ENCODE data around the gene NRCAM.

The NRCAM gene

DNA sequence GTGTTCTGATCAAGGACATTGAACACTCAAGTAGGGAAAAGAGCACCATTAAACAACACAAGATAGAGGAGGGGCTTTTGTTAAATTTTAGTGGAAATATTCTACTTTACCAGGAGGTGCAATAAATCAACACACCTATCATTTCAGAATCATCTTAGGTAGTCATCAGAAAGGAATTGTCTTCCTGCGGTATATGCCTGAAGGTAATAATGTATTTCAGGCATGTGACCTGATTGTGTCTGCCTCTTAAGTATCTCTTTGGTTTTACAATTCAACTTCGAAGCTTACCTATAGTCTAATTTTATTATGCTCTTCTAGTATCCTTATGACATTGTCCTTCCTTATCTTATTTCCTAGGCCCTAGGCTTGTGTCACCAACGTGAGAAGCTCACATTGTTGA lies 267.5 kb downstream of the NRCAM start:
- H3K36me3 ChIP-seq (ENCODE audit: control insufficient read depth, insufficient read depth, low read length): no peaks in the 10 kb centered on the region
- no peaks in the 10 kb centered on the region for H3K4me1 ChIP-seq (ENCODE audit: control insufficient read depth, insufficient read depth, low read length, poor library complexity, severe bottlenecking)
- no peak overlapping the region for H3K4me3 ChIP-seq (ENCODE audit: extremely low read depth, insufficient read depth, low read length, poor library complexity, severe bottlenecking)
- no peak overlapping the region for H3K27ac ChIP-seq (ENCODE audit: low read depth, low read length, severe bottlenecking)
- WGBS, 2 experiments (ENCODE audit: insufficient coverage in 2 of 2): no CpG with 5 or more reads among the region's 3 CpGs
- no peaks in the 10 kb centered on the region for H3K9me3 ChIP-seq (ENCODE audit: control insufficient read depth, low read length)

DNA sequence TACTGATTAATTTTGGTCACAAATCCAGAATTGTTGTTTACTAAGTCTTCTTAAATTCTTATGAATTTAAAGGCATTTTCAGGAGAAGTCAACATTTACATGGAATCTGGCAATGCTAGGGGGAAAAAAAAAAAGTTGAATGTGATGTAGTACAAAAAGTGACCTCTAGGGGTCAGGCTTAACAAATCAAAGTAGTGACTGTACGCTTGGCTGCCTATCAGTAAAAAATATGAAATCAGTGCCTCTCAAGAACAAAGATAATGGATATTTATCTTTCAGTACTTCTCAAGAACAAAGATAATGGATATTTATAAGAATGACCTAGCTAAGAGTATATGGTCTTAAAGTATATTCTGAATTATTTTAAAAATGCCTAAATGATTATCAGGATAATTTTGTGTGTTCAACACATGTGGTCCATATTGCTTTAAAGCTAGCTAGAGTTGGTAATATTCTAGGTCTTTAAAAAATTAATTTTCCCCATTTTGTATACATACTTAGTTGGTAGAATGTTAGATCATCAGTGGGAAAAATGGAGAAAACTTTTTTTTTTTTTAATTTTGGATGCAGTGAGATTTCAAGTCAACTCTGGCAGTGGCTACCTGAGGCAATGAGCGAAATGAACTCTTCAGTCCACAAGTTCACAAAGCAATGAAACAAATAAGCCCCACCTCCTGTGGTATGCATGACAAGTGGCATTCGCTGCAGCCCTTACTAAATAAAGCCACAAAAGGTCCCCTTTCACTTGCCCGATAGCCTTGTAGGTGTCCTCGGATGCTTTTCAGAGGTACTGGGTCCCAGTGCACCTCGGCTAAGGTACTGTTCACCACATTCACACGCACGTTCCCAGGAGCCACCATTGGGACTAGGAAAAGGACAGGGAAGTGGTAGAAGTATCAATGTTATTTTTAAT lies 274.9 kb downstream of the NRCAM start:
- H3K4me3 ChIP-seq (ENCODE audit: extremely low read depth, insufficient read depth, low read length, poor library complexity, severe bottlenecking): no peak overlapping the region
- WGBS, 2 experiments (ENCODE audit: insufficient coverage in 2 of 2): 69 to 79% methylated on average over 3 of the region's 8 CpGs
- H3K36me3 ChIP-seq (ENCODE audit: control insufficient read depth, insufficient read depth, low read length): no peaks in the 10 kb centered on the region
- no peaks in the 10 kb centered on the region for H3K4me1 ChIP-seq (ENCODE audit: control insufficient read depth, insufficient read depth, low read length, poor library complexity, severe bottlenecking)
- H3K9me3 ChIP-seq (ENCODE audit: control insufficient read depth, low read length): no peaks in the 10 kb centered on the region
- no peak overlapping the region for H3K27ac ChIP-seq (ENCODE audit: low read depth, low read length, severe bottlenecking)

DNA sequence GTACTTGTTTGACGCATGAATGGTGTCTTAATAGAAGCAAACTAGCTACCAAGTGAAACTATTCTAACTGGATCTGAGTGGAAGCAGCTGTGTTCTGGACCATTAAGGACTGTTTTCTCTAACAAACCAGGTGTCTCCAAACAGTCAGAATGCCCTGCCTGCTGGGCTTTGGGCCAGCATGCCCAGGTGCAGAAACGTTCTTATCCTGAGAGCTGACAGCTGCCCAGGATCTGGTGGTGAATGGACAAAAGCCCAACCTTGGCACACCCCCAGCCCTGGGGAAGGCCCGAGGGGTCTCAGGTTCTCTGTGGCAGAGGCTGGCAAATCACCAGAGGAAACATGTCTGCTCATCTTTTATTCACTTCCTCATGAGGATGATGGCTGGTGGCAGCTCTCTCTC lies 277.8 kb downstream of the NRCAM start:
- WGBS, 2 experiments (ENCODE audit: insufficient coverage in 2 of 2): 80 to 86% methylated on average over 1 to 3 of the region's 3 CpGs
- Histone ChIP-seq H3K27ac (ENCODE audit: low read depth, low read length, severe bottlenecking) (no peak overlapping the region), H3K9me3 (ENCODE audit: control insufficient read depth, low read length) (no peaks in the 10 kb centered on the region), H3K4me3 (ENCODE audit: extremely low read depth, insufficient read depth, low read length, poor library complexity, severe bottlenecking) (no peak overlapping the region), H3K4me1 (ENCODE audit: control insufficient read depth, insufficient read depth, low read length, poor library complexity, severe bottlenecking) (no peaks in the 10 kb centered on the region), H3K36me3 (ENCODE audit: control insufficient read depth, insufficient read depth, low read length) (no peaks in the 10 kb centered on the region)

DNA sequence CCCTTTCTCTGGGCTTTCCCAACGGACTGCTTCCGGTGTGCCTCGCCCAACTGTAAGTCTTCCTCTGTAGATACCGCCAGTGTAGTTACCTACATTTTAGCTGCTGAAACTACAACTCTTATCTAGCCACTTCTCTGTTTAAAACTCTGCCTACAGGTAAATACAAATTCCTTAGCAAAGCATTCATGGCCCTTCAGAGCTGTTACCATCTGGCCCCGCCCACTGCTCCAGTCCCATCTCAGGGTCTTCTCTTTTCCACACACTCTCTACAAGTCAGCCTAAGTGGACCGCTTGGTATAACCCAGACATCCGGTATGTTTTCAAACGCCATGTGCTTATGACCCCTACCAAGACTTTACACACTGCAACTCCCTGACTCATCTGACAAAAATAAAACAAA lies 285.1 kb downstream of the NRCAM start:
- WGBS, 2 experiments (ENCODE audit: insufficient coverage in 2 of 2): 95 to 98% methylated on average over 8 of the region's 8 CpGs
- Histone ChIP-seq H3K36me3 (ENCODE audit: control insufficient read depth, insufficient read depth, low read length) (no peaks in the 10 kb centered on the region), H3K27ac (ENCODE audit: low read depth, low read length, severe bottlenecking) (no peak overlapping the region), H3K4me1 (ENCODE audit: control insufficient read depth, insufficient read depth, low read length, poor library complexity, severe bottlenecking) (no peaks in the 10 kb centered on the region), H3K4me3 (ENCODE audit: extremely low read depth, insufficient read depth, low read length, poor library complexity, severe bottlenecking) (no peak overlapping the region), H3K9me3 (ENCODE audit: control insufficient read depth, low read length) (no peaks in the 10 kb centered on the region)

DNA sequence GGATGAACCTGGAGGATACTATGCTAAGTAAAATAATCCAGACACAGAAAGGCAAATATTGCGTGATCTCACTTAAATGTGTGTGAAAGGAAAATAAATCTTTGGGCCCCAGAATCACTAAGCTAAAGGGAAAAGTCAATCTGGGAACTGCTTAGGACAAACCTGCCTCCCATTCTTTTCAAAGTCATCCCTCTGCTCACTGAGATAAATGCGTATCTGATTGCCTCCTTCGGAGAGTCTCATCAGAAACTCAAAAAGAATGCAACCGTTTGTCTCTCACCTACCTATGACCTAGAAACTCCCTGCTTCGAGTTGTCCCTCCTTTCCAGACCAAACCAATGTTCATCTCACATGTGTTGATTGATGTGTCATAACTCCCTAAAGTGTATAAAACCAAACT lies 286.0 kb downstream of the NRCAM start:
- no peak overlapping the region for H3K27ac ChIP-seq (ENCODE audit: low read depth, low read length, severe bottlenecking)
- H3K9me3 ChIP-seq (ENCODE audit: control insufficient read depth, low read length): no peaks in the 10 kb centered on the region
- H3K36me3 ChIP-seq (ENCODE audit: control insufficient read depth, insufficient read depth, low read length): no peaks in the 10 kb centered on the region
- no peaks in the 10 kb centered on the region for H3K4me1 ChIP-seq (ENCODE audit: control insufficient read depth, insufficient read depth, low read length, poor library complexity, severe bottlenecking)
- no peak overlapping the region for H3K4me3 ChIP-seq (ENCODE audit: extremely low read depth, insufficient read depth, low read length, poor library complexity, severe bottlenecking)
- WGBS, 2 experiments (ENCODE audit: insufficient coverage in 2 of 2): 71 to 81% methylated on average over 2 to 4 of the region's 5 CpGs

DNA sequence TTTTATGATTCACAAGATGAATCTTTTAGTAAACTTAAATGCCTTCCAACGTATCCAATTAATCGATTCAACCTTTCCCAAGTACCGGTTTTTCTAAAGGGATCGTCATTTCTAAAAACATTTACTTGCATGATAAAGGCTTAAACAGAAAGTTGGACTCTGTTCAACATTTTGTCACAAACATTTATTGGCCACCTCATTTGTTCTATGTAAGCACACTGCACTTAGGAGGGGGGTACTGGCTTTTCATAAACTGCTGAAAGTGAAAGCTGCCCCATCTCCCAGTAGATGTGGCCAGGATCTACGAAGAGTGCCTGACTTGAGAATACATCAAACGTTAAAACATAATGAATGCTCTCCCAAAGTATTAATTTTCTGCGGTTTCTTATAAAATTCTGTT lies 288.8 kb downstream of the NRCAM start:
- WGBS, 2 experiments (ENCODE audit: insufficient coverage in 2 of 2): 94 to 95% methylated on average over 5 to 7 of the region's 7 CpGs
- H3K4me1 ChIP-seq (ENCODE audit: control insufficient read depth, insufficient read depth, low read length, poor library complexity, severe bottlenecking): no peaks in the 10 kb centered on the region
- H3K36me3 ChIP-seq (ENCODE audit: control insufficient read depth, insufficient read depth, low read length): no peaks in the 10 kb centered on the region
- no peak overlapping the region for H3K27ac ChIP-seq (ENCODE audit: low read depth, low read length, severe bottlenecking)
- no peak overlapping the region for H3K4me3 ChIP-seq (ENCODE audit: extremely low read depth, insufficient read depth, low read length, poor library complexity, severe bottlenecking)
- no peaks in the 10 kb centered on the region for H3K9me3 ChIP-seq (ENCODE audit: control insufficient read depth, low read length)

DNA sequence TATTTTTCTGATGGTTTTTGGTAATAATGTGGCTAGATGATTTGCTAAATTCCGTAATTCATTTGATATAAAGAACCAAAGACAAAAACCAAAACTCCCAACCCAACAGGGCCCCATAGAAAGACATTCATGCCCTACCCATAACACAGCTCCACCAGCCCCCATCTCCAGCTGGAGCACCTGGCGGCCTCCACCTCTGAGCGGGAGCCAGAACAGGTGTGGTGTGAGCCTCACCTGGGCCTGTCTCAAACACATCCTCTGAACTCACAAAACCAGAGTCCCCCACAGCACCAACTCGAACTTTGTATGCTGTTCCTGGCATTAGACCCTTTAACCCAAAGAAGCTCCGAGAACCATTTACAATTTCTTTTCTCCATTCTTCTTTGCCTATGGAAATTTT lies 289.5 kb downstream of the NRCAM start:
- Histone ChIP-seq H3K27ac (ENCODE audit: low read depth, low read length, severe bottlenecking) (no peak overlapping the region), H3K4me3 (ENCODE audit: extremely low read depth, insufficient read depth, low read length, poor library complexity, severe bottlenecking) (no peak overlapping the region), H3K9me3 (ENCODE audit: control insufficient read depth, low read length) (no peaks in the 10 kb centered on the region), H3K36me3 (ENCODE audit: control insufficient read depth, insufficient read depth, low read length) (no peaks in the 10 kb centered on the region), H3K4me1 (ENCODE audit: control insufficient read depth, insufficient read depth, low read length, poor library complexity, severe bottlenecking) (no peaks in the 10 kb centered on the region)
- 85 to 100% methylated on average over 2 to 3 of the region's 5 CpGs for WGBS, 2 experiments (ENCODE audit: insufficient coverage in 2 of 2)

DNA sequence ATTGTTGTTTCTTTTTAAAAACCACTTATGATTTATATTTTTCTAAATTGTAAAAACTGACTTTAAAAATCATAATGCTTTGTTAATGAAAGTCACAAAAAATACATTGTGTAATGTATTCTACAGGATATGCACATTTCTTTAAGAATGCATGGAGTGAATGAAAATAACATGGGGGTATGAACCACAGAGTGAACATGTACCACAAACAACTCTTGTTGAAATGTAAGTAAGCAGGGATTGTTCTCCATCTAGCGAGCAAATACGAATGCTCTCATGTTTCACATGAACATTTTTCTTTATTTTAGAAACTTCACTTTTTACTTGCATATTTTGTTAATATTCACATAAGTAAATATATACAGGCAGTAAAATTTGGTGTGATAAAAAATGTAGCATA lies 290.5 kb downstream of the NRCAM start:
- no CpG with 5 or more reads among the region's 2 CpGs for WGBS, 2 experiments (ENCODE audit: insufficient coverage in 2 of 2)
- Histone ChIP-seq H3K36me3 (ENCODE audit: control insufficient read depth, insufficient read depth, low read length) (no peaks in the 10 kb centered on the region), H3K4me1 (ENCODE audit: control insufficient read depth, insufficient read depth, low read length, poor library complexity, severe bottlenecking) (no peaks in the 10 kb centered on the region), H3K9me3 (ENCODE audit: control insufficient read depth, low read length) (no peaks in the 10 kb centered on the region), H3K27ac (ENCODE audit: low read depth, low read length, severe bottlenecking) (no peak overlapping the region), H3K4me3 (ENCODE audit: extremely low read depth, insufficient read depth, low read length, poor library complexity, severe bottlenecking) (no peak overlapping the region)

DNA sequence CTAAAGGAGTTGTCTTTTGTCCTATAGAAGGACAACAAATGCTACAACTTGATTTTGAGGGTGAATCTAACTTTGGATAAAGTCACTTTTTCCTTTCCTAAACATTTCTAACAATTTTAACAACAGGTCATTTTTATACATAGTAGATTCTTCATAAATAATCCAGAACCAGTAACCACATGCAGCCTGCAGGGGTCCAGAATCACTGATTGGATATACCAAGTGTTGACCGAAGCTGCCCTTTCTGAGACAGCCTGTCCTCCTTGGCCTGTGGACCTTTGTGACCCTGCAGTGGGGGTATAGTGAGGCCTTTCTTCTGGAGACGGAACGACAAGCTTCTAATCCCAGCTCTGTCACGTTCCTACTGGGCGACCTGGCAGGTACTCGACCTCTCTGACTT lies 291.3 kb downstream of the NRCAM start:
- Histone ChIP-seq H3K4me1 (ENCODE audit: control insufficient read depth, insufficient read depth, low read length, poor library complexity, severe bottlenecking) (no peaks in the 10 kb centered on the region), H3K36me3 (ENCODE audit: control insufficient read depth, insufficient read depth, low read length) (no peaks in the 10 kb centered on the region), H3K9me3 (ENCODE audit: control insufficient read depth, low read length) (no peaks in the 10 kb centered on the region), H3K27ac (ENCODE audit: low read depth, low read length, severe bottlenecking) (no peak overlapping the region), H3K4me3 (ENCODE audit: extremely low read depth, insufficient read depth, low read length, poor library complexity, severe bottlenecking) (no peak overlapping the region)
- 50 to 80% methylated on average over 3 to 6 of the region's 6 CpGs for WGBS, 2 experiments (ENCODE audit: insufficient coverage in 2 of 2)

DNA sequence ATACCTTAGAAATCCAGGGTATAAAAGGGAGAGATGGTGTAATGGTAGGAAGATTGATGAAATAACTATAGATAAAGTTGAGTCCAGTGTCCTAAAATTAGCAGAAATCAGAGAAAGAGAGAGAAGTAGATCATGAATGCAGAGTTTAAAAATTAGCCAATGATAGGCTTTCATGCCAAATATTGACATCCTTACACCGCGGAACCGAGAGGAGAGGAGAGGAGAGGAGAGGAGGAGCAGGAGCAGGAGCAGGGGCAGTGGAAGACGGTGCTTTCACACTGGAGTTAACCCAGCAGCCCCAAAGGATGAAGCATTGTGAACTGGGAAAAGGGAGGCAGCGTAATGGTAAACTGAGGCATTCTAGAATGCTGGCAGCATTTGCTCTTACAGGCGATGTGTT lies 291.9 kb downstream of the NRCAM start:
- Histone ChIP-seq H3K36me3 (ENCODE audit: control insufficient read depth, insufficient read depth, low read length) (no peaks in the 10 kb centered on the region), H3K4me3 (ENCODE audit: extremely low read depth, insufficient read depth, low read length, poor library complexity, severe bottlenecking) (no peak overlapping the region), H3K27ac (ENCODE audit: low read depth, low read length, severe bottlenecking) (no peak overlapping the region), H3K4me1 (ENCODE audit: control insufficient read depth, insufficient read depth, low read length, poor library complexity, severe bottlenecking) (no peaks in the 10 kb centered on the region), H3K9me3 (ENCODE audit: control insufficient read depth, low read length) (no peaks in the 10 kb centered on the region)
- 90 to 92% methylated on average over 2 of the region's 6 CpGs for WGBS, 2 experiments (ENCODE audit: insufficient coverage in 2 of 2)

DNA sequence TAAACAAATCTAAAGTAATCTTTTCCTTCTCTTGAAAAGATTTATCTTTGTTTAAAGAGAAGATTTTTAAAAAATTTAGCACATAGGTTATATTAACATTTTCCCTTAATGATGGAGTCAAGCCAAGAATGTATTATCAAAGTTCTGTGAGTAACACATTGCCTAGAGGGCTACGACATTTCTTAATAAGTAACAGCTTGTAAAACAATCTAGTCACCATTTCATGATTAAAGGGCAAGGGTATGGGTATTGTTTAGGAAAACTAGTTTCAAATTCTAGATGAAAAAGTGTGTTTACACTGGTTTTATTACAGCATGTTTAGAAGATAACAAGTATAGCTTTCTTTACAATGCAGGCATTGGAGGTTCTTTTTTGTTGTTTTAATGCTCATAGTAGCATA lies 297.5 kb downstream of the NRCAM start:
- no peak overlapping the region for H3K4me3 ChIP-seq (ENCODE audit: extremely low read depth, insufficient read depth, low read length, poor library complexity, severe bottlenecking)
- WGBS, 2 experiments (ENCODE audit: insufficient coverage in 2 of 2): no CpG with 5 or more reads among the region's 1 CpG
- no peak overlapping the region for H3K27ac ChIP-seq (ENCODE audit: low read depth, low read length, severe bottlenecking)
- no peaks in the 10 kb centered on the region for H3K9me3 ChIP-seq (ENCODE audit: control insufficient read depth, low read length)
- H3K4me1 ChIP-seq (ENCODE audit: control insufficient read depth, insufficient read depth, low read length, poor library complexity, severe bottlenecking): no peaks in the 10 kb centered on the region
- H3K36me3 ChIP-seq (ENCODE audit: control insufficient read depth, insufficient read depth, low read length): no peaks in the 10 kb centered on the region
